ENCODE measurements around the gene TBX6. TPM values are rescaled to one million over a fixed set of nuclear protein-coding genes. Genes with fewer than 3 reads are reported as not detected.

The TBX6 gene
- total RNA-seq, 1 donor from 2014 or later: 1.3 TPM

- TF ChIP-seq, protein P1, sequence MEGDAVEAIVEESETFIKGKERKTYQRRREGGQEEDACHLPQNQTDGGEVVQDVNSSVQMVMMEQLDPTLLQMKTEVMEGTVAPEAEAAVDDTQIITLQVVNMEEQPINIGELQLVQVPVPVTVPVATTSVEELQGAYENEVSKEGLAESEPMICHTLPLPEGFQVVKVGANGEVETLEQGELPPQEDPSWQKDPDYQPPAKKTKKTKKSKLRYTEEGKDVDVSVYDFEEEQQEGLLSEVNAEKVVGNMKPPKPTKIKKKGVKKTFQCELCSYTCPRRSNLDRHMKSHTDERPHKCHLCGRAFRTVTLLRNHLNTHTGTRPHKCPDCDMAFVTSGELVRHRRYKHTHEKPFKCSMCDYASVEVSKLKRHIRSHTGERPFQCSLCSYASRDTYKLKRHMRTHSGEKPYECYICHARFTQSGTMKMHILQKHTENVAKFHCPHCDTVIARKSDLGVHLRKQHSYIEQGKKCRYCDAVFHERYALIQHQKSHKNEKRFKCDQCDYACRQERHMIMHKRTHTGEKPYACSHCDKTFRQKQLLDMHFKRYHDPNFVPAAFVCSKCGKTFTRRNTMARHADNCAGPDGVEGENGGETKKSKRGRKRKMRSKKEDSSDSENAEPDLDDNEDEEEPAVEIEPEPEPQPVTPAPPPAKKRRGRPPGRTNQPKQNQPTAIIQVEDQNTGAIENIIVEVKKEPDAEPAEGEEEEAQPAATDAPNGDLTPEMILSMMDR (conservative IDR thresholded peaks at IDR 0.05; ENCODE audit: low read depth, low read length): no peak
- DNase-seq (ENCODE audit: low read depth): no peak
- no peak overlapping the region for H3K4me3 ChIP-seq (ENCODE audit: low read depth, low read length)
Measured at GRCh38 chr16:30077656-30078055, 14.1 kb downstream of the TBX6 start.

DNA sequence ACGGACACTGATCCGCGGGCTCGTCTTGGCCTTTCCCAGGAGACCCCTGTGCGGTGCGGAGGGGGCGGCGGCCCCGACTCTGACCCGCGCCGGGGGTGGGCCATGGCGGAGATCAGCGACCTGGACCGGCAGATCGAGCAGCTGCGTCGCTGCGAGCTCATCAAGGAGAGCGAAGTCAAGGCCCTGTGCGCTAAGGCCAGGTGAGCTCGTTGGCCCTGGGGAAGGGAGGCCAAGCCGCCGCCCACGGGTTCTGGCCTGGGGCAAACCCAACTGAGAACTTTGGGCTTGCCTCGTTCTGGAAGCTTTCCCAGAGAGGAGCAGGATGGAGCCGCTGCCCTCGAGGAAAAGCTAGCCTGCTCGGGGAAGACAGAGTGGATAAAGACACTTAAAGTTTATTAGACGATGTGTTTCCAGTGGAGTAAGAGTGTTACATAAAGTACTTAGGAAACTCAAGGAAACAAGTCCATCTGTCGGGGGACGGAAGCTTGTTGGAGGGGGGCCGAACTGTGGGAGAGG, 15.4 kb downstream of the TBX6 start:
- TF ChIP-seq, protein P1 (conservative IDR thresholded peaks at IDR 0.05; ENCODE audit: low read depth, low read length): no peak
- peak overlapping the region; percentile 84 for H3K4me3 ChIP-seq (ENCODE audit: low read depth, low read length)
- DNase-seq (ENCODE audit: low read depth): no peak

DNA sequence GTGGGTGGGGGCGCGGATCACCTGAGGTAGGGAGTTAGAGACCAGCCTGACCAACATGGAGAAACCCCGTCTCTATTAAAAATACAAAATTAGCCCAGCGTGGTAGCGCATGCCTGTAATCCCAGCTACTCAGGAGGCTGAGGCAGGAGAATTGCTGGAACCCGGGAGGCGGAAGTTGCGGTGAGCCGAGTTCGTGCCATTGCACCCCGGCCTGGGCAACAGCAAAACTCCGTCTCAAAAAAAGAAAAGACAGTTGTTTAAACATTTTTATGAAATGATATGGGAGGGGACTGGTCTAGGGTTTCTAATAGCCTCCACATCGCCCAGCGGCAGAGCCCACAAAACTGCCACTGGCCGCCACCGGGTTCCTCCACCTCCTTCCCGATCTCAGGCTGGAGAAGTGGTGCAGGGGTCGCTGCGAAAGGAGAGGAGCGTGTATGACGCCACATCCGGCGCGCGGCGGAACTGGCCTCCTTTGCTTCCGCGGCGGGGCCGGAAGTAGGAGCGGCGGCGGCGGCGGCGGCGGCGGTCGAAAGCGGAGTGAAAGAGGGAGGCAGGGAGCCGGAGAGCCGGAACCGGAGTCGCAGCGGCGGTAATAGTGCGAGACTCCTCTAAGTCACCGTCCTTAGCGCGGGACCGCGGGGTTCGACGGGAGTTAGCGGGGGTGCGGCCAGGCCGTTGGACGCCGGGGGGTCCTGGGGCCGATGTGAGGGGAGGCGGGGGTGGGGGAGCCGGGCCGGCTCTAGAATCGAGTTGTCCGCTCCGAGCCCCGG, 16.0 kb downstream of the TBX6 start, which contains the start of gene PPP4C:
PPP4C (plus strand) TSS at position 492 of the 773 bp plus-strand sequence. CDS start 384 bp downstream, outside the sequence.
- TF ChIP-seq, protein P1 (conservative IDR thresholded peaks at IDR 0.05; ENCODE audit: low read depth, low read length): no peak
- peak within 1 kb of the TSS; percentile 84 for H3K4me3 ChIP-seq (ENCODE audit: low read depth, low read length)
- DNase-seq (ENCODE audit: low read depth): no peak

- DNase-seq (ENCODE audit: low read depth): no peak
- TF ChIP-seq, protein P1 (conservative IDR thresholded peaks at IDR 0.05; ENCODE audit: low read depth, low read length): no peak
- peak overlapping the region; percentile 98 for H3K4me3 ChIP-seq (ENCODE audit: low read depth, low read length)
Measured at GRCh38 chr16:30070490-30070889, 21.2 kb downstream of the TBX6 start.

DNA sequence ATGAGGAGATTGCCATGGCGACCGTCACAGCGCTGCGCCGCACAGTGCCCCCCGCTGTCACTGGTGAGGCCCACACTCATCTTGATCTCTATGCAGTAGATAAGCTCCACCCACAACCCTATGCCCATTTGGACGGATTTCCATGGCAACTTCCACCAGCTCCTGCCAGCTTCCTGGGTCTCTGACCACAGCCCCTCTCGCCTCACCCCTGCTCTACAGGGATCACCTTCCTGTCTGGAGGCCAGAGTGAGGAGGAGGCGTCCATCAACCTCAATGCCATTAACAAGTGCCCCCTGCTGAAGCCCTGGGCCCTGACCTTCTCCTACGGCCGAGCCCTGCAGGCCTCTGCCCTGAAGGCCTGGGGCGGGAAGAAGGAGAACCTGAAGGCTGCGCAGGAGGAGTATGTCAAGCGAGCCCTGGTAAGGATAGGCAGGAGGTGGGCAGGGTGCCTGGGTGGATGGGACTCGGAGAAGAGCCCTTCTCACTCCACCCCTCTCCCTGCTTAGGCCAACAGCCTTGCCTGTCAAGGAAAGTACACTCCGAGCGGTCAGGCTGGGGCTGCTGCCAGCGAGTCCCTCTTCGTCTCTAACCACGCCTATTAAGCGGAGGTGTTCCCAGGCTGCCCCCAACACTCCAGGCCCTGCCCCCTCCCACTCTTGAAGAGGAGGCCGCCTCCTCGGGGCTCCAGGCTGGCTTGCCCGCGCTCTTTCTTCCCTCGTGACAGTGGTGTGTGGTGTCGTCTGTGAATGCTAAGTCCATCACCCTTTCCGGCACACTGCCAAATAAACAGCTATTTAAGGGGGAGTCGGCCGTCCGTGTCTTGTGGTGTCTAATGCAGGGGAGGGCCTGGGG, 21.9 kb downstream of the TBX6 start:
- peak overlapping the region; percentile 98 for H3K4me3 ChIP-seq (ENCODE audit: low read depth, low read length)
- DNase-seq (ENCODE audit: low read depth): no peak
- TF ChIP-seq, protein P1 (conservative IDR thresholded peaks at IDR 0.05; ENCODE audit: low read depth, low read length): no peak

GRCh38 chr16:30068750-30069610, 22.7 kb downstream of the TBX6 start:
- H3K4me3 ChIP-seq (ENCODE audit: low read depth, low read length): peak overlapping the region; percentile 98
- TF ChIP-seq, protein P1 (conservative IDR thresholded peaks at IDR 0.05; ENCODE audit: low read depth, low read length): peak; percentile 63
- DNase-seq (ENCODE audit: low read depth): no peak

All from epithelial cell of proximal tubule (primary cell).